BJ (cell line): ENCODE measurements around the gene SHISA7. TPM values are rescaled to one million over a fixed set of nuclear protein-coding genes. Genes with fewer than 3 reads are reported as not detected.

Experiments used
- CTCF ChIA-PET: fragments of 350-600 bp; formaldehyde crosslinking; extraction: SDS; loops from one replicate; lab custom pipeline; 2021; ENCODE audit warnings: antibody characterized with exemption, inconsistent platforms; lab: Yijun Ruan, JAX
- POLR2A ChIA-PET: fragments of 300-600 bp; sonication (Branson Sonifier 250); formaldehyde crosslinking; extraction: SDS; loops from one replicate; lab custom pipeline; 2021; ENCODE audit warnings: antibody characterized with exemption; lab: Charles Lee
- DNase-seq: peaks from one replicate; pipeline ENCODE4 v3.0.0-alpha.2; 2011; ENCODE audit warnings: low read depth
- H3K27me3 ChIP-seq: 2 replicates; pipeline ENCODE4 v1.6.0; 2011; ENCODE audit warnings: low read length; ENCODE audit not compliant: control insufficient read depth, insufficient read depth
- H3K36me3 ChIP-seq: 2 replicates; pipeline ENCODE4 v1.5.1; 2011; ENCODE audit warnings: low read length; ENCODE audit not compliant: control insufficient read depth, insufficient read depth
- H3K4me3 ChIP-seq: 2 replicates; pipeline ENCODE4 v1.5.1; 2011; ENCODE audit warnings: low read depth, mild to moderate bottlenecking, control low read depth, low read length
- polyA plus RNA-seq: library from polyadenylated mRNA; depleted of rRNA; stranded (reverse); fragments of >200 nt; gene quantifications from 2 replicates; pipeline ENCODE4 v1.2.3, GENCODE V29; 2011
- TF ChIP-seq, protein P1 (sequence below): IDR thresholded peaks from 2 replicates; pipeline ENCODE4 v1.5.1; 2011; ENCODE audit warnings: low read depth, mild to moderate bottlenecking, control low read depth, inconsistent platforms, low read length, moderate library complexity; ENCODE audit not compliant: insufficient read depth

Gene SHISA7
- polyA plus RNA-seq, 1 experiment: not detected

- ChIA-PET POLR2A (no interaction called here), CTCF (interaction anchor here (1.3 to 2.8 kb wide), 2 partner anchors 20 to 97 kb away, joined by 3 to 6 read pairs; no protein-coding TSS in a partner anchor)
- TF ChIP-seq, protein P1, sequence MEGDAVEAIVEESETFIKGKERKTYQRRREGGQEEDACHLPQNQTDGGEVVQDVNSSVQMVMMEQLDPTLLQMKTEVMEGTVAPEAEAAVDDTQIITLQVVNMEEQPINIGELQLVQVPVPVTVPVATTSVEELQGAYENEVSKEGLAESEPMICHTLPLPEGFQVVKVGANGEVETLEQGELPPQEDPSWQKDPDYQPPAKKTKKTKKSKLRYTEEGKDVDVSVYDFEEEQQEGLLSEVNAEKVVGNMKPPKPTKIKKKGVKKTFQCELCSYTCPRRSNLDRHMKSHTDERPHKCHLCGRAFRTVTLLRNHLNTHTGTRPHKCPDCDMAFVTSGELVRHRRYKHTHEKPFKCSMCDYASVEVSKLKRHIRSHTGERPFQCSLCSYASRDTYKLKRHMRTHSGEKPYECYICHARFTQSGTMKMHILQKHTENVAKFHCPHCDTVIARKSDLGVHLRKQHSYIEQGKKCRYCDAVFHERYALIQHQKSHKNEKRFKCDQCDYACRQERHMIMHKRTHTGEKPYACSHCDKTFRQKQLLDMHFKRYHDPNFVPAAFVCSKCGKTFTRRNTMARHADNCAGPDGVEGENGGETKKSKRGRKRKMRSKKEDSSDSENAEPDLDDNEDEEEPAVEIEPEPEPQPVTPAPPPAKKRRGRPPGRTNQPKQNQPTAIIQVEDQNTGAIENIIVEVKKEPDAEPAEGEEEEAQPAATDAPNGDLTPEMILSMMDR: no peak
- H3K4me3 ChIP-seq: no peak overlapping the region
- no peak for DNase-seq
- peaks cover 13% of the 10 kb centered on the region for H3K36me3 ChIP-seq
- H3K27me3 ChIP-seq: no peaks in the 10 kb centered on the region
Observed at GRCh38 chr19:55398200-55398925, 44.7 kb downstream of the SHISA7 start.

GRCh38 chr19:55392820-55393761 is 50.0 kb downstream of the SHISA7 start:
- Histone ChIP-seq H3K4me3 (no peak overlapping the region), H3K27me3 (no peaks in the 10 kb centered on the region), H3K36me3 (peaks cover 23% of the 10 kb centered on the region)
- POLR2A ChIA-PET: no interaction called here
- TF ChIP-seq, protein P1: no peak
- no peak for DNase-seq
- CTCF ChIA-PET: no interaction called here

GRCh38 chr19:55391702-55392615 is 51.1 kb downstream of the SHISA7 start:
- H3K36me3 ChIP-seq: peaks cover 32% of the 10 kb centered on the region
- no peaks in the 10 kb centered on the region for H3K27me3 ChIP-seq
- DNase-seq: no peak
- TF ChIP-seq, protein P1: no peak
- CTCF ChIA-PET: interaction anchor here (2.9 kb wide), 1 partner anchor 90 kb away, joined by 12 read pairs; no protein-coding TSS in a partner anchor
- no peak overlapping the region for H3K4me3 ChIP-seq
- POLR2A ChIA-PET: no interaction called here

DNA sequence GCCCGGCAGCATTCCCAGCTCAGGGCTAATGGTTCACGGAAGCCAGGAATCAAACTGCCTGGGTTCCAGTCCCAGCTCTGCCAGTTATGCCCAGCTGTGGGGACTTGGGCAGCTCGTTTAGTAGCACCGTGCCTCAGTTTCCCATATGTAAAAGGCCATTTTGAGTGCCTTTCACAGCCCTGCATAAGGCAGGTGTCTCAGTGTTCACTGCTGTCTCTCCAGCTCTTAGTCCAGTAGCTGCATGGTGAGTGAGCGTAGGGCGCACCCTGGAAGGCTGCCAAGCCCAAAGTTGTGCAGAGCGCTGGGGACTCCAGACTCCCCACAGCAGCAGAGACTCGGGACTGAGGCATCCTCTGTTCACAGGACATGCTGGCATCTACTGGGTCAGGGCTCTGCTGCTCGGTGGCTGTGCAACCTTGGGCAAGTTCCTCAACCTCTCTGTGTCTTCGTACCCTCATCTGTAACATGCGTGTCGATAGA is 51.9 kb downstream of the SHISA7 start:
- ChIA-PET CTCF (interaction anchor here (2.9 kb wide), 1 partner anchor 90 kb away, joined by 12 read pairs; no protein-coding TSS in a partner anchor), POLR2A (no interaction called here)
- TF ChIP-seq, protein P1: no peak
- no peak overlapping the region for H3K4me3 ChIP-seq
- peaks cover 38% of the 10 kb centered on the region for H3K36me3 ChIP-seq
- DNase-seq: no peak
- no peaks in the 10 kb centered on the region for H3K27me3 ChIP-seq
